ENCODE data around the gene FAM174C.

FAM174C gene

DNA sequence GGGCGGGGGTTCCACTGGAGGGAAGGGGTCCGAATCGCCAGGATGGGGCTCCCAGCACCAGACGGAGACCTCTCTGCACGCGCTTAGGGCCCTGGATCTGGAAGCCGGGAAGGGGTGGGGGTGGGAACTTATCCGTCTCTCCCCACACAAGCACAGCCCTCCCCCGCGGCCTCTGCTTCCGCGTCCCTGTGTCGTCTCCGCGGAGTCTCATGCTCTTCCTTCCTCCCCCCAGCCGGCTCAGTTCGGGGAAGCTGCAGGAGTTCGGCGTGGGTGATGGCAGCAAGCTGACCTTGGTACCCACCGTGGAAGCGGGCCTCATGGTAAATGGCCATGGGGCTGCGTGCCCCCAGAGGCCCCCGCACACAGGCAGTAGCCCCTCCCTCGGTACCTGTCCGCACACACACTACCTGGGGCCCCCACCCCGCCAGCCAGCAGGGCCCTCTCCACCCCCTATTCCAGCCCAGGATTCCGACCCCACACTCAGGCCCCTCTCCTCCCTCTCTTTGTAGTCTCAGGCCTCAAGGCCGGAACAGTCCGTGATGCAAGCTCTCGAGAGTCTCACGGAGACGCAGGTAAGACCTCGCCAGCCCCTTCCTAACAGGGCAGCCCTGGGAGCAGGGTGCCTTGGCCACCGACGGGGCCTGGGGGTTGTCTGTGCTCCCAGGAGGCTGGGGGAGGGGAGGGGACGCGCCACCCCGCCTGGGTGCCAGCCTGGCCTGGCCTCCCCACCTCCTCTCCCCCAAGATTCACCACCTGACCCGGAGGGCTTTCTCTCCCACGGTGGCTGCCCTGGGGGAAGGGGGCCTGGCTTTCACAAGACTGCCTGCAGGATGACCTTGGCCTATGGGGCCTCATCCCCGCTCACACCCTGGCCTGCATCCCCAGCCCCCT lies 23.8 kb upstream of the FAM174C start:
- peak; percentile 94 for DNase-seq

- DNase-seq: peak; percentile 96
These were observed 23.0 kb upstream of the FAM174C start for GRCh38 chr19:1252221-1252820.

GRCh38 chr19:1252821-1253513 lies 22.4 kb upstream of the FAM174C start:
- DNase-seq: peak; percentile 95

- DNase-seq: no peak
These were observed 21.7 kb upstream of the FAM174C start for GRCh38 chr19:1253514-1254080.

- DNase-seq: no peak
These were observed 21.2 kb upstream of the FAM174C start for GRCh38 chr19:1254081-1254527.

DNA sequence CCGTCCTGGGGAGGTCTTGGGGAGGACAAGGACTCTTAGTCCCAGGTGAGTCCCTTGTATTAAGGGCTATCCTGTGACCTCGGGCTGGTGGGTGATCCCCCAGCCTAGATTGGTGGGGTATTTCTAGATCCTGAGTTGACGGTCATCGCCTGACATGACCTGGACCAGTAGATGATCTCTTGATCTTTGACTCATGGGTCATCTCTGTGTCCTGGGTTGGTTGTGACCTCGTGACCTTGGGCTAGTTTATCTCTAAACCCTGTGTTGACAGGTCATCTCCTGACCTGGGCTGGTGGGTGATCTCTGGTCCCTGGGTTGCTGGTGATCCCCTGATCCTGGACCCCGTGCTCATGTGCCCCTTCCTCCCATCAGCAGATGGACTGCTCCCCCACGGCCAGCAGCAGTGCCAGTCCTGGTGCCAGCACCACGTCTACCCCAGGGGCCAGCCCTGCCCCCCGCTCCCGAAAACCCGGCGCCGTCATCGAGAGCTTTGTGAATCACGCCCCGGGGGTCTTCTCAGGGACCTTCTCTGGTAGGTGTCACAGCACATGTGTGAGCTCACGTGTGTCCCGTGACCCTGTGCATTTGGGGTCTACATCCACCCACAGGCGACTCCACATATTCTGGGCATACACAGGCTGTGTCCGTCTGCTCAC lies 20.7 kb upstream of the FAM174C start:
- DNase-seq: no peak

- DNase-seq: no peak
These were observed 19.9 kb upstream of the FAM174C start for GRCh38 chr19:1255186-1256161.

DNA sequence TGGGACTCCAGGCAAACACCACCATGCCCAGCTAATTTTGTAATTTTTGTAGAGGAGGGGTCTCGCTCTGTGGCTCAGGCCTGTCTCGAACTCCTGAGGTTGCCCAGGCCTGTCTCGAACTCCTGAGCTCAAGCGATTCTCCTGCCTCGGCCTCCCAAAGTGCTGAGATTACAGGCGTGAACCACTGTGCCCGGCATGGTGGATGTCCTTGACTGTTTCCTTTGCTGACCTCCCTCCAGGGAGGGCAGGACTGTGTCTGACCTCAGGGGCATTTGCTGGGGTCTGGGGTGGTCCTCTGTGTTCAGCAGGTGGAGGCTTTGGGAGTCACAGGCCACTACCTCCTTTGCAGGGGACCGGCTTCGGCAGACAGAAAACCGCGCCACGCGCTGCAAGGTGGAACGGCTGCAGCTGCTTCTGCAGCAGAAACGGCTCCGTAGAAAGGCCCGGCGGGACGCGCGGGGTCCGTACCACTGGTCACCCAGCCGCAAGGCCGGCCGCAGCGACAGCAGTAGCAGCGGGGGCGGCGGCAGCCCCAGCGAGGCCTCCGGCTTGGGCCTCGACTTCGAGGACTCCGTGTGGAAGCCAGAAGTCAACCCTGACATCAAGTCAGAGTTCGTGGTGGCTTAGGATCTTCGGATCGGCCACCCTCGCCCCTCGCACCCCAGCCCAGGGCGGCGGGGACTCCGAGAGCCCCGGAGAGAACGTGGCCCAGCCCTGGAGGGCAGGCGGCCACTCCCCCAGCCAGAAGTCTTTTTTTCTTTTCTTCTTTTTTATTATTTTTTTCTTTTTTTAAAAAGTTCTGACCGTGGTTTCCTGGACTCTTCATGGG lies 18.5 kb upstream of the FAM174C start:
- no peak for DNase-seq

DNA sequence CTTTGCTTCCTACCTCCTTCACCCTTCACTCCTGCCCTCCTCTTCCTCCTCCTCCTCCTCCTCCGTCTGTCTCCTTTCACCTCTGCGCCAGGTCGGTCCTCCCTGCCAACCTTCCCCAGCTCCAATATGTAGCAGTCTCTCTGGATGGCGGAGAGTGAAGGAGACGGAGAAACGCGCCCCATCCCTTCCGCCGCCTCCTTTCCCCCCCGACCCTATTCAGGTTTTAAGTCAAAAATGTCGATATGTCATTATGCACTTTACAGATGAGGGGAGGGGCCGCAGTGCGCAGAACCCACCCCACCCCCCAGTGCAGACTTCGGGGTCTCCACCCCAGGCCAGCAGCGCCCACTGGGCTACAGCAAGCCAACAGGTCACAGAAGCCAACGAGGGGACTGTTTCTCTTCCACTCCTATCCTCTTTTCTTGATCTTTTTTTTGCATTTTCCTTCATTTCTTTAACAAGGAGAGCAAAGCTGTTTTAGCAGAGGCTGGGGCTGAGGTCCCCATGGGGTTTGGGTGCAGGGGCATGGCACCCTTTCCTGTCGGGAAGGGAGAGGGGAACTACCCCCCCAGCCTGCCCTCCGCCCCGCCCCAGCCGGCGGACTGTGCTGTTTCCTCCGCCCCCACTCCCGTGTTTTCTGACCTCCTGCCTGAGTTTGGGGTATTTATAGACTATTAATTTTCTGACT lies 17.7 kb upstream of the FAM174C start:
- DNase-seq: no peak

DNA sequence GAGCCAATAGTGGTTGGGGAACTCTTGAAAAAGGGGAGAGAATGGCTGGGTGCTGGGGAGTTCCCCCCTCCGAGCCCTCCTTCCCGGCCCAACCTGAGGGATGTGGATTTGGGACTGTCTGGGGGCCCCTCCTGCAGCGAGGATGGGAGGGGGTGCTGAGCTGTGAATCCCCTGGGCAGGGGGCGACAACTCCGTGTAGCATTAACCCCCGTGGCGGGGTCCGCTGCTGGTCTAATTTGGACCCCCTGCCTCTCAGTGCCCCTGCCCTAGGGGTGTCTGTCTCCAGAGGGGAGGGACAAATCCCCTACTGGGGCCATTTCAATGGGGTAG lies 17.2 kb upstream of the FAM174C start:
- no peak for DNase-seq

- no peak for DNase-seq
These were observed 16.6 kb upstream of the FAM174C start for GRCh38 chr19:1258707-1259205.

DNA sequence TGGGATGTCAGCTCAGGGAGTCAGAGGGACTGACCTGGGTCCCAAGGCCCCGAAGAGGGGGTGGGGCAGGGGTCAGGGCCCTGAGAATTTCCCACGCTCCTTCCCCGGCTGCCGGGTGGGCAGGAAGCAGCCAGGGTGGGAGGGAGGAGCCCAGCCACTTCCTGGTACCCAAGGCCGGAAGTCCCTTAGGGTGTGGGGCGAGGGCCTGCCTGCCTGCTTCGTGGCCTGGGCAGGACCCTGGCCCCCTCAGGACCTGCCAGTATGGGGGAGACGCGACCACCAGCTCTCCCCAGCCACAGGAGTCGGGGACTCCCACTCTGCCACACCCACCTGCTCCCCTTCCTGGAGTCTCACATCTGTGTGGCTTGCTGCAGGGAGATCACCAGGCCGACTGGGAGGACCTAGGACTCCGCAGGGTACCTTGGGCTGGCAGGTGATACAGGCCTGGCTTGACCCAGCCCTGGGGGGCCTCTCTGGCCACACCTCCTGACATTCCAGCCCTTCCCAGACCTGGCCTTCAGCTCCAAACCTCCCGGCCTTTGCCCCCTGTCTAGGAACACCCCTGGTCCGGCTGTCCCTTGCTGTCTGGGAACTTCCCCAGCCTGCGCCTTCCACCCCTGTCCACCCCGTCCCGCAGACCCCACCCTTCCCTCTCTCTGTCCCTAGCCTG lies 16.0 kb upstream of the FAM174C start:
- peak; percentile 74 for DNase-seq

GRCh38 chr19:1259876-1260748 lies 15.2 kb upstream of the FAM174C start:
- DNase-seq: peak; percentile 49

DNA sequence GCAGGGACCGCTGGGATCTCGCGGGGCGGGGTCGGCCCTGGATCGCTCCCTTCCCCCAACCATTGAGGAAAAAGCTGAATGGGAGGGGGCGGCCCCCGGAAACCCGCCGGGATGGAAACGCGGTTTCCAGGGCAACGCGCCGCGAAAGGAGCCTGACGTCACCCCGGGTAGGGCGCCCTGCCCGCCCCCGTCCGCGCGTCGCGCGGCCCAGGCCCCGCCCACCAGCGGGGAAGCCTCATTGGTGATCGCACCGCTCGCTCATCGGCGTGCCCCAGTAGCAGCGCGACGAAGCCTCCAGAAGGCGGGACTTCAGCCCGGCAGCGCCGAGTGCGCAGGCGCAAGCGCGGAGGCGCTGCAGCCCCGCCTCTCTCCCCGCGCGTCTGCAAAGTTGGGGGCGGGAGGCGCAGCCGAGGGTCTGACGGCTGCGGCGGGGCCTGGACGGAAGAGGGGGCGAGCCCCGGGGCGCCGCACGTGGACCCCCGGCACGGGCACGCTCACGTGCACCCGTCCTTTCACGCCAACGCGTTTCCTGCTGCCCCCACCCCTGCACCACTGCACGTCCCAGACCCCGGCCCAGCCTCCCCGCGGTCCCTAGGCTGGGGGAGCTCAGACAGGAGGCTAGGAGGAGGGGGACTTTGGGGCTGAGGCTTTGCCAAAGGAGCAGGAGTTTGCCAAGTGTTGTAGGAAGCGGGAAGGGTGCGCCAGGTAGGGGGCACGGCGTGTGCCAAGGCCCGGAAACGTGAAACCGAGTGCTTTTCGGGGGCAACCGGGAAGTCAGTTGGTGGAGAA lies 14.4 kb upstream of the FAM174C start:
- DNase-seq: peak; percentile 98

- no peak for DNase-seq
These were observed 13.9 kb upstream of the FAM174C start for GRCh38 chr19:1261538-1261797.

DNA sequence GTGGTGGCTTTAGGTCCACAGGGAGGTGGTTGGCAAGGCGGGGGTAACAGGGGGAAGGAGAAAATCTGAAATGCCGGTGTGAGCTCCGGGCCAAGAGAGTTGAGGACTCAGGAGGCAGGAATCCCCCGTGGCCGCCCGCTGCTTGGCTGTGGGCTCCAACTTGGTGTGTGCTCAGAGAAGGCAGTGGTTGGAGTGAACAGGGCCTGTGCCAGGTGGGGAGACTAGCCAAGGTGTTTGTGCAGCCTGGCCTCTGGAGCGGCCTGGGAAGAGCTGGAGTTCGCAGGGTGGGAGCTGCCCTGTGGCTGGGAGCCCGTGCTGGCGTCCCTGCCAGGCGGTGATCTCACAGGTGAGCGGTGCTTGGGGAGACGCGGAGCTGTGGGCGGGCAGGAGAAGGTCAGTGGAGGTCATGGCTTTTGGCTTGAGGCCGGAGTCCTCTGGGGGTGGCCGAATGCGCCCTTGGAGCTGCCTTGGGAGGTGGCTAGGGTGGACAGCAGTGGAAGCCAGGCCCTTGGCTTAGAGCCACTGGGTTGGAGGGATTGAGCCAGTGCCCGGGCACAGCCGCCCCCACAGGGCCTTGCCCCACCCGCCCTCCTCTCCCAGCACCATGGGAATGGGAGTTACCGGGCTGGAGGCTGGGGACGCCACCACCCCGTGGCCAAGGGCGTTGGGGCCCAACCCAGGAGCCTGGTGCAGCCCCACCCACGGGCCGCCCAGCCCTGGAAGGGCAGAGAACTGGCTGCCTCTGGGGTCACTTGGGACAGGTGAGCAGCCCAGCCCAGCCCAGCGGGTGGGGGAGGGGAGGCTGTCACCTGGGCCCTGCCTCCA lies 13.3 kb upstream of the FAM174C start:
- no peak for DNase-seq

DNA sequence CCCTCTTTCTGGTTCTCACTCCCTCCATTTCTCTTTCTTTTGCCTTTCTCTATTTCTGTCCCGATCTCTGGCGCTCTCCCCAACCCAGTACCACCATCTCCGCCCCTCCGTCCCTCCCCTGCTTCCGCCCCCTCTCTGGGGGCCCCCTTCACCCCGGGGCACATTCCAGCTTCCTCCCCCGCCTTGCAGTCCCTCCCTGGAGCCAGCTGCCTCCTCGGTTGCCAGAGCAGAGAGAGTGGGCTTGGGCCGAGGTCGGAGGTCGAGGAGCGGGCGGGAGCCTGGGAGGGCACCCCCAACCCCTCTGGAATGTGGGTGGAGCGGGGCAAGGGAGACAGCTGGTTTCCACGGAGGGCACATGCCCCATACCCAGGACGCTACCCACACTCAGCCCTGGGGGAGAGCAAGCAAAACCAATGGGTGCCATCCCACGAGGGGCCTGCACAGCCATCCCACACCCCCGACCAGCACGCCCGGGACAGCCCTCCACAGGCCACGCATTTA lies 12.7 kb upstream of the FAM174C start:
- DNase-seq: no peak
